ENCODE data around the gene COL25A1. TPM values are rescaled to one million over a fixed set of nuclear protein-coding genes. Genes with fewer than 3 reads are reported as not detected.

COL25A1 gene
- 4.5 TPM for polyA plus RNA-seq (ENCODE audit: insufficient read length)

GRCh38 chr4:109302361-109303139, at the start of gene COL25A1:
Gene COL25A1, minus strand, starts transcription at chr4:109302658.
- DNase-seq = peak; percentile 68

- DNase-seq = no peak
These were observed 47.7 kb upstream of the COL25A1 start for GRCh38 chr4:109350121-109350520.

GRCh38 chr4:109334129-109335105, 32.0 kb upstream of the COL25A1 start:
- DNase-seq = no peak

- no peak for DNase-seq
These were observed 30.5 kb upstream of the COL25A1 start for GRCh38 chr4:109332926-109333464.

GRCh38 chr4:109327641-109328040, 25.2 kb upstream of the COL25A1 start:
- DNase-seq = no peak

- no peak for DNase-seq
These were observed 23.2 kb upstream of the COL25A1 start for GRCh38 chr4:109325698-109326097.

- no peak for DNase-seq
These were observed 20.9 kb upstream of the COL25A1 start for GRCh38 chr4:109323348-109323747.

- DNase-seq = no peak
These were observed 18.8 kb upstream of the COL25A1 start for GRCh38 chr4:109321232-109321631.

GRCh38 chr4:109319684-109320083, 17.2 kb upstream of the COL25A1 start:
- no peak for DNase-seq

GRCh38 chr4:109319156-109319555, 16.7 kb upstream of the COL25A1 start:
- no peak for DNase-seq

GRCh38 chr4:109315818-109316217, 13.4 kb upstream of the COL25A1 start:
- DNase-seq = no peak

- DNase-seq = no peak
These were observed 12.9 kb upstream of the COL25A1 start for GRCh38 chr4:109315341-109315740.

GRCh38 chr4:109313168-109314133, 11.0 kb upstream of the COL25A1 start:
- DNase-seq = no peak

GRCh38 chr4:109303140-109303496, 660 bp upstream of the COL25A1 start:
- peak; percentile 24 for DNase-seq

- no peak for DNase-seq
These were observed 652 bp downstream of the COL25A1 start for GRCh38 chr4:109301651-109302360.

- DNase-seq = no peak
These were observed 4.0 kb downstream of the COL25A1 start for GRCh38 chr4:109298279-109299010.

GRCh38 chr4:109296527-109296926, 5.9 kb downstream of the COL25A1 start:
- DNase-seq = no peak

- DNase-seq = no peak
These were observed 7.4 kb downstream of the COL25A1 start for GRCh38 chr4:109295081-109295480.

GRCh38 chr4:109294468-109295020, 7.9 kb downstream of the COL25A1 start:
- no peak for DNase-seq

GRCh38 chr4:109294006-109294405, 8.5 kb downstream of the COL25A1 start:
- no peak for DNase-seq

Data from hindlimb muscle (tissue), 1 donor.